Measurements from ENCODE around the gene PDPN. TPM values are rescaled to one million over a fixed set of nuclear protein-coding genes. Genes with fewer than 3 reads are reported as not detected.

Gene PDPN
- total RNA-seq, 1 donor from 2014 or later = 1.0 TPM

GRCh38 chr1:13540866-13541265, 42.8 kb upstream of the PDPN start:
- no peak overlapping the region for H3K4me3 Mint-ChIP-seq (ENCODE audit: unreplicated experiment)
- peaks cover under 1% of the 10 kb centered on the region for H3K9me3 Mint-ChIP-seq (ENCODE audit: low read depth)
- TF ChIP-seq CTCF (IDR thresholded peaks at IDR 0.05) = no peak
- DNase-seq (ENCODE audit: low spot score) = no peak
- no peaks in the 10 kb centered on the region for H3K27me3 Mint-ChIP-seq (ENCODE audit: low read depth)
- H3K4me1 Mint-ChIP-seq (ENCODE audit: low read depth) = peaks cover 2% of the 10 kb centered on the region
- H3K36me3 Mint-ChIP-seq (ENCODE audit: low read depth) = no peaks in the 10 kb centered on the region
- H3K27ac Mint-ChIP-seq (ENCODE audit: unreplicated experiment) = no peak overlapping the region

GRCh38 chr1:13541435-13542215, 42.0 kb upstream of the PDPN start:
- DNase-seq (ENCODE audit: low spot score) = no peak
- no peaks in the 10 kb centered on the region for H3K36me3 Mint-ChIP-seq (ENCODE audit: low read depth)
- peaks cover 2% of the 10 kb centered on the region for H3K4me1 Mint-ChIP-seq (ENCODE audit: low read depth)
- TF ChIP-seq CTCF (IDR thresholded peaks at IDR 0.05) = no peak
- no peaks in the 10 kb centered on the region for H3K27me3 Mint-ChIP-seq (ENCODE audit: low read depth)
- H3K4me3 Mint-ChIP-seq (ENCODE audit: unreplicated experiment) = no peak overlapping the region
- peaks cover 4% of the 10 kb centered on the region for H3K9me3 Mint-ChIP-seq (ENCODE audit: low read depth)
- no peak overlapping the region for H3K27ac Mint-ChIP-seq (ENCODE audit: unreplicated experiment)

- DNase-seq (ENCODE audit: low spot score) = no peak
- no peaks in the 10 kb centered on the region for H3K27me3 Mint-ChIP-seq (ENCODE audit: low read depth)
- H3K27ac Mint-ChIP-seq (ENCODE audit: unreplicated experiment) = no peak overlapping the region
- TF ChIP-seq CTCF (IDR thresholded peaks at IDR 0.05) = peak; percentile 59
- H3K4me1 Mint-ChIP-seq (ENCODE audit: low read depth) = peaks cover 2% of the 10 kb centered on the region
- no peak overlapping the region for H3K4me3 Mint-ChIP-seq (ENCODE audit: unreplicated experiment)
- peaks cover 4% of the 10 kb centered on the region for H3K9me3 Mint-ChIP-seq (ENCODE audit: low read depth)
- H3K36me3 Mint-ChIP-seq (ENCODE audit: low read depth) = no peaks in the 10 kb centered on the region
Observed at GRCh38 chr1:13543451-13544220, 40.0 kb upstream of the PDPN start.

GRCh38 chr1:13544221-13544556, 39.4 kb upstream of the PDPN start:
- Mint-ChIP-seq H3K4me1 (ENCODE audit: low read depth) (peaks cover 2% of the 10 kb centered on the region), H3K36me3 (ENCODE audit: low read depth) (no peaks in the 10 kb centered on the region), H3K27me3 (ENCODE audit: low read depth) (peaks cover under 1% of the 10 kb centered on the region), H3K9me3 (ENCODE audit: low read depth) (peaks cover 4% of the 10 kb centered on the region), H3K27ac (ENCODE audit: unreplicated experiment) (no peak overlapping the region), H3K4me3 (ENCODE audit: unreplicated experiment) (no peak overlapping the region)
- TF ChIP-seq CTCF (IDR thresholded peaks at IDR 0.05) = no peak
- DNase-seq (ENCODE audit: low spot score) = no peak

- no peak for DNase-seq (ENCODE audit: low spot score)
- peaks cover 4% of the 10 kb centered on the region for H3K9me3 Mint-ChIP-seq (ENCODE audit: low read depth)
- peaks cover 2% of the 10 kb centered on the region for H3K4me1 Mint-ChIP-seq (ENCODE audit: low read depth)
- H3K27ac Mint-ChIP-seq (ENCODE audit: unreplicated experiment) = no peak overlapping the region
- no peak overlapping the region for H3K4me3 Mint-ChIP-seq (ENCODE audit: unreplicated experiment)
- H3K36me3 Mint-ChIP-seq (ENCODE audit: low read depth) = no peaks in the 10 kb centered on the region
- no peak for TF ChIP-seq CTCF (IDR thresholded peaks at IDR 0.05)
- H3K27me3 Mint-ChIP-seq (ENCODE audit: low read depth) = peaks cover 3% of the 10 kb centered on the region
Observed at GRCh38 chr1:13546791-13547190, 36.8 kb upstream of the PDPN start.

Measured in chondrocyte (in vitro differentiated cells).